GM23248 (cell line): Measurements from ENCODE around the gene NCOA5. TPM values are rescaled to one million over a fixed set of nuclear protein-coding genes. Genes with fewer than 3 reads are reported as not detected.
A peak's percentile ranks its signal among the peaks of the same experiment; 100 is the strongest.

Experiments used
- DNase-seq: peaks from one replicate; pipeline ENCODE4 v3.0.0-alpha.2; 2015
- H2AFZ ChIP-seq: fragments of 200-600 bp; sonication (generic); 2 replicates; pipeline ENCODE4 v1.6.1; 2016; ENCODE audit warnings: antibody characterized with exemption
- H3F3A ChIP-seq: fragments of 200-600 bp; sonication (generic); 2 replicates; pipeline ENCODE4 v1.6.1; 2016; ENCODE audit warnings: mild to moderate bottlenecking, antibody characterized with exemption, mixed run types; ENCODE audit not compliant: insufficient read depth
- H3K27ac ChIP-seq: fragments of 200-600 bp; sonication (generic); 2 replicates; pipeline ENCODE4 v1.5.1; 2016; ENCODE audit warnings: mild to moderate bottlenecking
- H3K27me3 ChIP-seq: fragments of 200-600 bp; sonication (generic); replicated peaks from 2 replicates; pipeline ENCODE4 v1.6.1; 2016; ENCODE audit warnings: mild to moderate bottlenecking; ENCODE audit not compliant: insufficient read depth
- H3K36me3 ChIP-seq: fragments of 200-600 bp; sonication (generic); 2 replicates; pipeline ENCODE4 v1.6.1; 2016; ENCODE audit warnings: low read depth, mild to moderate bottlenecking
- H3K4me1 ChIP-seq: fragments of 200-600 bp; sonication (generic); 2 replicates; pipeline ENCODE4 v1.6.1; 2016; ENCODE audit warnings: mild to moderate bottlenecking; ENCODE audit not compliant: insufficient read depth
- H3K4me2 ChIP-seq: fragments of 200-600 bp; sonication (generic); one replicate; pipeline ENCODE4 v1.6.1; 2016; ENCODE audit warnings: mild to moderate bottlenecking; ENCODE audit not compliant: unreplicated experiment
- H3K4me3 ChIP-seq: fragments of 200-600 bp; sonication (generic); 2 replicates; pipeline ENCODE4 v1.5.1; 2016; ENCODE audit warnings: mild to moderate bottlenecking
- H3K79me2 ChIP-seq: fragments of 200-600 bp; sonication (generic); 2 replicates; pipeline ENCODE4 v1.6.1; 2016; ENCODE audit warnings: mild to moderate bottlenecking; ENCODE audit not compliant: insufficient read depth
- H3K9ac ChIP-seq: fragments of 200-600 bp; sonication (generic); 2 replicates; pipeline ENCODE4 v1.6.1; 2016; ENCODE audit warnings: mild to moderate bottlenecking
- H3K9me2 ChIP-seq: fragments of 200-600 bp; sonication (generic); 2 replicates; pipeline ENCODE4 v1.6.1; 2016; ENCODE audit warnings: mixed run types, mild to moderate bottlenecking, moderate library complexity; ENCODE audit not compliant: insufficient read depth
- H3K9me3 ChIP-seq: fragments of 200-600 bp; sonication (generic); one replicate; pipeline ENCODE4 v1.6.1; 2017; ENCODE audit warnings: low read depth
- H4K20me1 ChIP-seq: fragments of 200-600 bp; sonication (generic); 2 replicates; pipeline ENCODE4 v1.6.0; 2016; ENCODE audit not compliant: insufficient read depth
- EZH2 ChIP-seq: fragments of 200-600 bp; sonication (generic); IDR thresholded peaks from 2 replicates; pipeline ENCODE4 v1.6.1; 2018; ENCODE audit warnings: antibody characterized with exemption, mild to moderate bottlenecking; ENCODE audit not compliant: insufficient read depth, poor library complexity, severe bottlenecking
- EZH2phosphoT487 ChIP-seq: fragments of 200-600 bp; sonication (generic); IDR thresholded peaks from 2 replicates; pipeline ENCODE4 v1.6.1; 2018; ENCODE audit warnings: antibody characterized with exemption, moderate library complexity, mild to moderate bottlenecking, low read depth; ENCODE audit not compliant: insufficient read depth
- WGBS, 2 experiments: methylation state at CpG; one replicate each; pipeline ENCODE4 v1.1.6; 2015 to 2017; ENCODE audit warnings: low lambda C conversion rate in 2 of 2, low coverage in 1 of 2; ENCODE audit errors: missing lambda C conversion rate in 2 of 2; 5-methylcytosine and 5-hydroxymethylcytosine counted together
- in situ Hi-C: fragments of 300-500 bp; cut with MboI; formaldehyde crosslinking; loops from 2 replicates; pipeline ENCODE4 v1.15.0; 2020
- polyA plus RNA-seq: library from polyadenylated mRNA; unstranded; fragments of >200 nt; fragmentation: Nextera tagmentation; extraction: Ambion mirVana; gene quantifications from 2 replicates; pipeline ENCODE4 v1.2.1, GENCODE V29; 2016
- total RNA-seq: library from RNA; depleted of rRNA; stranded (reverse); fragments of >200 nt; shearing (Covaris generic); gene quantifications from 2 replicates; pipeline ENCODE4 v1.2.3, GENCODE V29; 2014

NCOA5 gene
- total and polyA plus RNA-seq, 2 experiments from 2014 or later, result 15.3 to 20.4 TPM

- 12 to 17% methylated on average over 5 to 7 of the region's 7 CpGs for WGBS, 2 experiments
- H3K9ac ChIP-seq, result no peak overlapping the region
- H3K4me3 ChIP-seq, result no peak overlapping the region
- H3K27me3 ChIP-seq, result peaks cover 8% of the 10 kb centered on the region
- H3K4me2 ChIP-seq, result no peak overlapping the region
- no peaks in the 10 kb centered on the region for H3K36me3 ChIP-seq
- in situ Hi-C loops, result no loop called here
- no peaks in the 10 kb centered on the region for H3K9me2 ChIP-seq
- H3F3A ChIP-seq, result no peaks in the 10 kb centered on the region
- H3K27ac ChIP-seq, result no peak overlapping the region
- H3K4me1 ChIP-seq, result no peaks in the 10 kb centered on the region
- H4K20me1 ChIP-seq, result no peaks in the 10 kb centered on the region
- no peaks in the 10 kb centered on the region for H3K79me2 ChIP-seq
- no peak overlapping the region for H2AFZ ChIP-seq
- TF ChIP-seq EZH2phosphoT487, result no peak
- TF ChIP-seq EZH2, result no peak
- H3K9me3 ChIP-seq, result no peaks in the 10 kb centered on the region
- no peak for DNase-seq
These were observed 46.2 kb downstream of the NCOA5 start for GRCh38 chr20:46043556-46043955.

- Histone ChIP-seq H3K79me2 (no peaks in the 10 kb centered on the region), H3K27me3 (0 out of 2 replicates have a peak, but pooled peaks cover 5% of the 10 kb centered on the region), H3K9me3 (no peaks in the 10 kb centered on the region), H3K36me3 (no peaks in the 10 kb centered on the region), H3K9me2 (no peaks in the 10 kb centered on the region), H3K4me1 (no peaks in the 10 kb centered on the region), H3K9ac (no peak overlapping the region), H3K4me3 (no peak overlapping the region), H3F3A (no peaks in the 10 kb centered on the region), H3K4me2 (no peak overlapping the region), H3K27ac (no peak overlapping the region), H2AFZ (no peak overlapping the region), H4K20me1 (no peaks in the 10 kb centered on the region)
- in situ Hi-C loops, result no loop called here
- TF ChIP-seq EZH2 (no peak), EZH2phosphoT487 (no peak)
- DNase-seq, result peak; percentile 50
- whole genome bisulfite sequencing, 2 experiments, result 31 to 34% methylated on average over 18 of the region's 18 CpGs
These were observed 48.7 kb downstream of the NCOA5 start for GRCh38 chr20:46040902-46041535.

- in situ Hi-C loops, result no loop called here
- Histone ChIP-seq H3K27me3 (peaks cover 21% of the 10 kb centered on the region), H3K36me3 (no peaks in the 10 kb centered on the region), H3K79me2 (no peaks in the 10 kb centered on the region), H4K20me1 (no peaks in the 10 kb centered on the region), H3K4me1 (no peaks in the 10 kb centered on the region), H3F3A (no peaks in the 10 kb centered on the region), H3K9me3 (no peaks in the 10 kb centered on the region), H3K4me3 (no peak overlapping the region), H2AFZ (no peak overlapping the region), H3K27ac (no peak overlapping the region), H3K9me2 (no peaks in the 10 kb centered on the region), H3K4me2 (no peak overlapping the region), H3K9ac (no peak overlapping the region)
- 10 to 13% methylated on average over 5 of the region's 5 CpGs for WGBS, 2 experiments
- TF ChIP-seq EZH2phosphoT487 (no peak), EZH2 (no peak)
- no peak for DNase-seq
These were observed 52.7 kb downstream of the NCOA5 start for GRCh38 chr20:46037036-46037435.

GRCh38 chr20:46036370-46036769 lies 53.4 kb downstream of the NCOA5 start:
- Histone ChIP-seq H3F3A (no peaks in the 10 kb centered on the region), H3K27ac (no peak overlapping the region), H3K4me2 (no peak overlapping the region), H3K4me1 (no peaks in the 10 kb centered on the region), H3K36me3 (no peaks in the 10 kb centered on the region), H3K9ac (no peak overlapping the region), H3K27me3 (peaks cover 23% of the 10 kb centered on the region), H3K4me3 (no peak overlapping the region), H3K9me3 (no peaks in the 10 kb centered on the region), H4K20me1 (no peaks in the 10 kb centered on the region), H3K9me2 (no peaks in the 10 kb centered on the region), H3K79me2 (no peaks in the 10 kb centered on the region), H2AFZ (no peak overlapping the region)
- WGBS, 2 experiments, result 62 to 65% methylated on average over 8 of the region's 8 CpGs
- DNase-seq, result no peak
- in situ Hi-C loops, result no loop called here
- no peak for TF ChIP-seq EZH2phosphoT487
- TF ChIP-seq EZH2, result no peak

GRCh38 chr20:46035713-46036112 lies 54.0 kb downstream of the NCOA5 start:
- H3K9ac ChIP-seq, result no peak overlapping the region
- no peaks in the 10 kb centered on the region for H3K36me3 ChIP-seq
- H3K4me3 ChIP-seq, result no peak overlapping the region
- no peaks in the 10 kb centered on the region for H3K79me2 ChIP-seq
- TF ChIP-seq EZH2 (no peak), EZH2phosphoT487 (no peak)
- H3K27ac ChIP-seq, result no peak overlapping the region
- H3F3A ChIP-seq, result no peaks in the 10 kb centered on the region
- H3K9me3 ChIP-seq, result no peaks in the 10 kb centered on the region
- WGBS, 2 experiments, result 35 to 40% methylated on average over 5 to 6 of the region's 6 CpGs
- no peaks in the 10 kb centered on the region for H3K4me1 ChIP-seq
- in situ Hi-C loops, result no loop called here
- H3K27me3 ChIP-seq, result peaks cover 29% of the 10 kb centered on the region
- H4K20me1 ChIP-seq, result no peaks in the 10 kb centered on the region
- no peaks in the 10 kb centered on the region for H3K9me2 ChIP-seq
- H2AFZ ChIP-seq, result no peak overlapping the region
- no peak overlapping the region for H3K4me2 ChIP-seq
- no peak for DNase-seq
